ENCODE results near the gene TBC1D21. TPM values are rescaled to one million over a fixed set of nuclear protein-coding genes. Genes with fewer than 3 reads are reported as not detected.

The TBC1D21 gene, protein sequence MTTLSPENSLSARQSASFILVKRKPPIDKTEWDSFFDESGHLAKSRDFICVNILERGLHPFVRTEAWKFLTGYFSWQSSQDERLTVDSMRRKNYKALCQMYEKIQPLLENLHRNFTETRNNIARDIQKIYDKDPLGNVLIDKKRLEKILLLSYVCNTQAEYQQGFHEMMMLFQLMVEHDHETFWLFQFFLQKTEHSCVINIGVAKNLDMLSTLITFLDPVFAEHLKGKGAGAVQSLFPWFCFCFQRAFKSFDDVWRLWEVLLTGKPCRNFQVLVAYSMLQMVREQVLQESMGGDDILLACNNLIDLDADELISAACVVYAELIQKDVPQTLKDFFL
- not detected for total RNA-seq

GRCh38 chr15:73873456-73873855 is at the start of gene TBC1D21:
TSS of gene TBC1D21 (plus strand) at chr15:73873564. CDS start at chr15:73873710, 146 bp downstream.
- ChIA-PET POLR2A (interaction anchor here (1.4 to 1.8 kb wide), 2 partner anchors 34 to 54 kb away, joined by 5 read pairs; no protein-coding TSS in a partner anchor), CTCF (interaction anchor here (0.9 to 5.3 kb wide), 24 partner anchors 8 to 101 kb away, joined by 3 to 109 read pairs (median 5); partner anchors contain the start of gene LOXL1)
- Mint-ChIP-seq H3K27ac (no peak within 1 kb of the TSS), H3K27me3 (peaks cover 53% of the 10 kb centered on the region), H3K4me1 (no peaks in the 10 kb centered on the region), H3K9me3 (no peaks in the 10 kb centered on the region), H3K36me3 (ENCODE audit: low read depth) (no peaks in the 10 kb centered on the region), H3K4me3 (no peak within 1 kb of the TSS)
- DNase-seq = no peak

DNA sequence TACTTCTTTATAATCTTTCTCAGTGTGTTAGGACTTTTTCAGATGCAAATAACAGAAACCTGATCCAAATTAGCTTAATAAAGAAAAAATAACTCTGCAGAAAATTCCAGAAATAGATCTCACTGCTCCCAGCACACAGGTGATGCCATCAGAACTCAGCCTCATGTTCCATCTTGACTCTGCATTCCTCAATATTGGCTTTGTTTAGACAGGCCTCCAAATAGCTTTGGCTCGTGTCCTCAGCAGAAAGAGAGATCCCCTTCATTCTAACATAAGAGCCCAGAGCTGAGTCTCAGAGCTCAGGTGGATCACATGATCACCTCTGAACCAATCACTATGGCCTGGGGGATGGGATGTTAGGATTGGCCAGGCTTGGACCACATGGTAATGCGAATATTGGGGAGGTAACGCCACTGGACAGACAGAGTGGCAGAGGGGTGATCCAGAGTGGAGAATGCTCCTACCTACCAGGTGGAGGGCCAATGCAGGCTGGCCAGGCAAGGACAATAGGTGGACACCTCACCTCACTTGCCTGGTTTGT is 46.6 kb upstream of the TBC1D21 start:
- no peak overlapping the region for H3K27ac Mint-ChIP-seq
- CTCF ChIA-PET = no interaction called here
- H3K9me3 Mint-ChIP-seq = no peaks in the 10 kb centered on the region
- no peaks in the 10 kb centered on the region for H3K36me3 Mint-ChIP-seq (ENCODE audit: low read depth)
- peaks cover 18% of the 10 kb centered on the region for H3K27me3 Mint-ChIP-seq
- no peak for DNase-seq
- H3K4me3 Mint-ChIP-seq = no peak overlapping the region
- H3K4me1 Mint-ChIP-seq = no peaks in the 10 kb centered on the region
- POLR2A ChIA-PET = no interaction called here

DNA sequence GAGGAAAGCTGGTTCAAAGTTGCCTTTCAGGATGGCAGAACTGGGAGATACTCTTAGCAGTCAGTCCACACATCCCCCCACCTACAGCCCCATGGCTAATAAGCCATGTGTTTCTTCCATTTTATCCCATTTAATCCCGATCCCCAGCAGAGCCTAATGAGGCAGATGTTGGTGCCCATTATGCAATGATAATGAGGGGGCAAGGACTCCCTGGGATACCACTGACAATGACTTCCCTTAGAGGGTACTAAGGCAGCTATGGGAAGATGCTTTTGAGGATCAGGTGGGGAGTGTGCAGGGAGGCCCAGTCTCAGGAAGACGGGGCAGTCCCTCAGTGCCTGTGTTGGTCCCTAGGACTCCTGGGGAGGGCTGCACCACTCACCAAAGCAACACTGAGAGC is 43.8 kb upstream of the TBC1D21 start:
- CTCF ChIA-PET = no interaction called here

DNA sequence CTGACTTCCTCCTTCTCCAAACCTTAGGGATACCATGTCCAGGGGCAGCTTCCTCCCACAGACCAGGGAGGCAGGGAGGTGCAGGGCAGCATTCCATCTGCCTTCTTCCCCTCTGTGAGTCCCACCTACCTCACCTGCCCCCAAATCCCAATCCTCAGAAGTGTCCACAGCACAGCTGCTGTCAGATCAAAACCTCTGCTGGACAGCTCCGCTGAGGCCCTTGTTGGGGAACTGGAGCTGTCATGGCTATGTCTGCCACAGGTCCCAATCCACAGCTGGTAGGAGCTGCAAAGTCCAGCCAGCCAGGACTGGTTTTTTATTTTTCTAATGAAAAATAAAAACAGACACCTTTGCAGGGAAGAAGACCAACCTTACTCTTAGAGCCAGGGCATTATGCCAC is 40.7 kb upstream of the TBC1D21 start:
- H3K4me3 Mint-ChIP-seq = no peak overlapping the region
- H3K27ac Mint-ChIP-seq = no peak overlapping the region
- H3K4me1 Mint-ChIP-seq = no peaks in the 10 kb centered on the region
- ChIA-PET CTCF (no interaction called here), POLR2A (no interaction called here)
- no peaks in the 10 kb centered on the region for H3K9me3 Mint-ChIP-seq
- H3K27me3 Mint-ChIP-seq = peaks cover 27% of the 10 kb centered on the region
- no peaks in the 10 kb centered on the region for H3K36me3 Mint-ChIP-seq (ENCODE audit: low read depth)
- DNase-seq = no peak

More for the DNA sequence above, 43.8 kb upstream of the TBC1D21 start:
- no peak overlapping the region for H3K4me3 Mint-ChIP-seq
- DNase-seq = no peak
- no peaks in the 10 kb centered on the region for H3K4me1 Mint-ChIP-seq
- no peaks in the 10 kb centered on the region for H3K9me3 Mint-ChIP-seq
- no peaks in the 10 kb centered on the region for H3K36me3 Mint-ChIP-seq (ENCODE audit: low read depth)
- H3K27ac Mint-ChIP-seq = no peak overlapping the region
- POLR2A ChIA-PET = no interaction called here
- peaks cover 25% of the 10 kb centered on the region for H3K27me3 Mint-ChIP-seq

GRCh38 chr15:73836845-73837244 is 36.5 kb upstream of the TBC1D21 start:
- peaks cover 30% of the 10 kb centered on the region for H3K27me3 Mint-ChIP-seq
- no peak for DNase-seq
- no peak overlapping the region for H3K4me3 Mint-ChIP-seq
- H3K27ac Mint-ChIP-seq = no peak overlapping the region
- H3K4me1 Mint-ChIP-seq = no peaks in the 10 kb centered on the region
- no peaks in the 10 kb centered on the region for H3K9me3 Mint-ChIP-seq
- ChIA-PET CTCF (no interaction called here), POLR2A (no interaction called here)
- H3K36me3 Mint-ChIP-seq (ENCODE audit: low read depth) = no peaks in the 10 kb centered on the region

GRCh38 chr15:73838831-73839426 is 34.4 kb upstream of the TBC1D21 start:
- POLR2A ChIA-PET = no interaction called here
- Mint-ChIP-seq H3K4me3 (no peak overlapping the region), H3K4me1 (no peaks in the 10 kb centered on the region), H3K9me3 (no peaks in the 10 kb centered on the region), H3K27me3 (peaks cover 31% of the 10 kb centered on the region), H3K36me3 (ENCODE audit: low read depth) (no peaks in the 10 kb centered on the region), H3K27ac (no peak overlapping the region)
- CTCF ChIA-PET = no interaction called here
- DNase-seq = no peak

DNA sequence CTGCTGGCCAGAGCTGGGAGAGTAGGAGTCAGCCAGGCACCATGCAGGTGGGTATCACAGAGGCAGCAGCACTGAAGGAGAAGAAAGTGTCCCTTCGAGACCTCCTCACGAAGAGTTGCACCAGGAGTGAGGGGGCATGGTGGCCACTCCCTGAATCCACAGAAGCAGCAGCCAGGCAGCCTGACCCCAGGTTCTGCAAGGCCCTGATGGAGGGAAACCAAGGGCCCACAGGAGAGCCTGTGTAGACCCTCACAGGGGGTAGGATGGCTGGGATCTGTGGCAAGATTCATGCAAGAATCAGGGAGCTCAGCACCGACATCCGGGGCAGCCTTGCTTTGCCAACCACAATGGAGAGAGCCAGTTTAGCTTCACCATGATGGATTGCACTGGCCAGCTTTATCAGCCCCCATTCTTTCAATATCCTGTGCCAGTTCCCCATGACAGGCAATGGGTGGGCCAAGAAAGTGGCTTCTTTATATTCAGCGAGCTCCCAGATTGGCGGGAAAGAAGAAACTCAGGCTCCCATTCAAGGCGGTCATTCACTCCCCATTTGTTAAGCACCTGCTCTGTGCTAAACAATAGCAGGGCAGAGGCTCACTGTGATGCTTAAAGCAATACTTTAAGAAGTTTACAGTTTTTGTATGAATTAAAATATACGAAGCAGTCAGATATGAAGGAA is 33.5 kb upstream of the TBC1D21 start:
- ChIA-PET POLR2A (no interaction called here), CTCF (interaction anchor here (0.8 kb wide), 1 partner anchor 758 kb away, joined by 3 read pairs; no protein-coding TSS in a partner anchor)
- Mint-ChIP-seq H3K4me1 (no peaks in the 10 kb centered on the region), H3K36me3 (ENCODE audit: low read depth) (no peaks in the 10 kb centered on the region), H3K27me3 (peaks cover 28% of the 10 kb centered on the region), H3K9me3 (no peaks in the 10 kb centered on the region), H3K27ac (no peak overlapping the region), H3K4me3 (no peak overlapping the region)
- no peak for DNase-seq

DNA sequence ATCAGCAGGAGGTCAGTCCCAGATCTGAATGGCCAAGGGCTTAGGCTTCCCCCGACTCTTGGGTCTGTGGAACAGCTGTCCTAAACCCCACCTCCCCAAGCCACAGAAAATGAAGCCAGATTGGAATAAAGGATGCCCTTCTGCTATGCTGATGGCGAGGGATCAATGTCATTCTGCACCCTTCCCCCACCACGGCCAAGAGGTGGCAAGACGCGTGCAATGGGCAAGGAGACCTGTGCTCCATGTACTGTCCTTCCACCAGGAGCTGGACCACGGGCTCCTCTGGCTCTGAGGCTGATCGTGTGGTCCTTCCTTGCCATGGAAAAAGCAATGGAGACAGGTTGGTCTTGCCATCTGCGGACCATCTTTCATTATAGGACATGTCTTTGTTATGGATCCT is 32.6 kb upstream of the TBC1D21 start:
- H3K27ac Mint-ChIP-seq = no peak overlapping the region
- ChIA-PET CTCF (no interaction called here), POLR2A (no interaction called here)
- H3K36me3 Mint-ChIP-seq (ENCODE audit: low read depth) = no peaks in the 10 kb centered on the region
- DNase-seq = no peak
- H3K9me3 Mint-ChIP-seq = no peaks in the 10 kb centered on the region
- H3K4me1 Mint-ChIP-seq = no peaks in the 10 kb centered on the region
- H3K27me3 Mint-ChIP-seq = peaks cover 20% of the 10 kb centered on the region
- H3K4me3 Mint-ChIP-seq = no peak overlapping the region

GRCh38 chr15:73841756-73842725 is 31.3 kb upstream of the TBC1D21 start:
- Mint-ChIP-seq H3K36me3 (ENCODE audit: low read depth) (no peaks in the 10 kb centered on the region), H3K27me3 (peaks cover 25% of the 10 kb centered on the region), H3K27ac (no peak overlapping the region), H3K4me3 (no peak overlapping the region), H3K9me3 (no peaks in the 10 kb centered on the region), H3K4me1 (no peaks in the 10 kb centered on the region)
- no peak for DNase-seq
- ChIA-PET POLR2A (no interaction called here), CTCF (no interaction called here)

- no peaks in the 10 kb centered on the region for H3K4me1 Mint-ChIP-seq
- H3K27me3 Mint-ChIP-seq = peaks cover 24% of the 10 kb centered on the region
- DNase-seq = no peak
- CTCF ChIA-PET = no interaction called here
- no peaks in the 10 kb centered on the region for H3K9me3 Mint-ChIP-seq
- no peak overlapping the region for H3K27ac Mint-ChIP-seq
- POLR2A ChIA-PET = no interaction called here
- no peaks in the 10 kb centered on the region for H3K36me3 Mint-ChIP-seq (ENCODE audit: low read depth)
- no peak overlapping the region for H3K4me3 Mint-ChIP-seq
Measured at GRCh38 chr15:73843787-73844186, 29.6 kb upstream of the TBC1D21 start.

GRCh38 chr15:73844356-73844755 is 29.0 kb upstream of the TBC1D21 start:
- Mint-ChIP-seq H3K9me3 (no peaks in the 10 kb centered on the region), H3K4me1 (no peaks in the 10 kb centered on the region), H3K27ac (no peak overlapping the region), H3K27me3 (peaks cover 20% of the 10 kb centered on the region), H3K36me3 (ENCODE audit: low read depth) (no peaks in the 10 kb centered on the region), H3K4me3 (no peak overlapping the region)
- CTCF ChIA-PET = interaction anchor here (0.9 kb wide), 1 partner anchor 30 kb away, joined by 4 read pairs; no protein-coding TSS in a partner anchor
- DNase-seq = no peak
- POLR2A ChIA-PET = no interaction called here

DNA sequence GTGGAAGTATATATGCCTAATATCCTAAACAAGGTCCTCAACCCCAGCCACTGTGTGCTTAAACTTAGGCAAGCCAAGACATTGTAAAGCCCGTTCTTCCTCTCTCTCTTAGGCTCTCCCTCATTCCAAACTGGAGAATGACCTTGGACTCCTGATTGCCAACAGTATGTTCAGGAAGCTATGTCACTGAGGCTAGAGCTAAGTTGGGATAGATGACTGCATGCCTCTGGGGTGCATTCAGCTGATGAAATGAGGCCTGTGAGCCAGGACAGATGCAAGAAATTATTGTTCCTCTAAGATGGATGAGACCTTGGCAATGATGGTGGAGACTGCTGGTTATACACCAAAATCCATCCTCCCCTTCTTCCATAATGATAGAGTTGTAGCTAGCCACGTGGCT is 27.9 kb upstream of the TBC1D21 start:
- Mint-ChIP-seq H3K9me3 (no peaks in the 10 kb centered on the region), H3K36me3 (ENCODE audit: low read depth) (no peaks in the 10 kb centered on the region)

More for the DNA sequence above, 27.9 kb upstream of the TBC1D21 start:
- no peak for DNase-seq
- Mint-ChIP-seq H3K4me3 (no peak overlapping the region), H3K27ac (no peak overlapping the region), H3K27me3 (peaks cover 17% of the 10 kb centered on the region), H3K4me1 (no peaks in the 10 kb centered on the region)
- CTCF ChIA-PET = no interaction called here
- POLR2A ChIA-PET = no interaction called here

All from activated CD4-positive, alpha-beta memory T cell treated with anti-CD3 and anti-CD28 coated beads, Interleukin-2, amount 10 ng/mL, durations not matched to agents 7 days and 5 days (primary cell).